ENCODE results near the gene CCL20. TPM values are rescaled to one million over a fixed set of nuclear protein-coding genes. Genes with fewer than 3 reads are reported as not detected.
A peak's percentile ranks its signal among the peaks of the same experiment; 100 is the strongest.

CCL20 gene
- polyA plus RNA-seq, 1 of the 3 experiments (the other 2 are of a cell fraction), result 0.12 TPM

- TF ChIP-seq REST (IDR thresholded peaks at IDR 0.05; ENCODE audit: low read depth, low read length), result no peak
Observed at GRCh38 chr2:227781841-227782240, 31.8 kb upstream of the CCL20 start (continued).

DNA sequence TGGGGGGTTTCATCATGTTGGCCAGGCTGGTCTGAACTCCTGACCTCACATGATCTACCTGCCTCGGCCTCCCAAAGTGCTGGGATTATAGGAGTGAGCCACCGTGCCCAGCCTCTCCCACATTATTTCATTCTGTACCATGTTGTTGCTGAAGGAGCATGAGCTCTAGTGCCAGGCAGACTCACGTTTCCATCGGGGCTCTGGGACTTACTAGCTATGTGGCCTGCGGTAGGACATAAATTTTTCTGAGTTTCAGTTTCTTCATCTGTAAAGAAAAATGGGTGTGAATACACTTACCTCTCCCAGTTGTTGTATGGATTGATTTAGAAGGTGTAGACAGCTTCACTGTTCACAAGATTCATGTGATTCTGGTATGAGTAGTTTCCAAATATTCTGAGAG is 30.8 kb upstream of the CCL20 start:
- H3K4me3 ChIP-seq (ENCODE audit: low read depth in 2 of 2, low read length in 1 of 2), result no peak overlapping the region
- H3F3A ChIP-seq (replicated peaks; ENCODE audit: insufficient read depth), result no peaks in the 10 kb centered on the region
- no peaks in the 10 kb centered on the region for H3K27me3 ChIP-seq (ENCODE audit: insufficient read depth)
- H3K27ac ChIP-seq (ENCODE audit: low read depth in 2 of 2, low read length in 1 of 2), result no peak overlapping the region
- H2AFZ ChIP-seq (ENCODE audit: low read depth), result no peak overlapping the region
- H3K9me2 ChIP-seq, result no peaks in the 10 kb centered on the region
- ChIA-PET POLR2A (no interaction called here), CTCF (interaction anchor here (1.0 kb wide), 1 partner anchor 17 kb away, joined by 3 read pairs; no protein-coding TSS in a partner anchor)
- H3K9ac ChIP-seq, result no peak overlapping the region
- no peaks in the 10 kb centered on the region for H3K9me3 ChIP-seq
- H3K79me2 ChIP-seq (ENCODE audit: insufficient read depth), result no peaks in the 10 kb centered on the region
- H3K4me1 ChIP-seq (ENCODE audit: control insufficient read depth in 1 of 2, insufficient read depth in 2 of 2, low read depth in 1 of 2, low read length in 1 of 2), result no peaks in the 10 kb centered on the region; a peak in 1 of 4 replicates
- whole genome bisulfite sequencing (ENCODE audit: low lambda C conversion rate), result 37% methylated on average over 5 of the region's 5 CpGs
- no peak for DNase-seq
- H4K20me1 ChIP-seq (ENCODE audit: insufficient read depth), result no peaks in the 10 kb centered on the region
- H3K4me2 ChIP-seq, result no peak overlapping the region
- no peaks in the 10 kb centered on the region for H3K36me3 ChIP-seq (replicated peaks in 1 of 2; ENCODE audit: control insufficient read depth in 1 of 2, insufficient read depth in 2 of 2, low read length in 1 of 2)
- TF ChIP-seq FOXJ3 (CRISPR knock-in tag; IDR thresholded peaks at IDR 0.05) (no peak), USF1 (IDR thresholded peaks at IDR 0.05; ENCODE audit: borderline replicate concordance, low read depth) (no peak)
- TF ChIP-seq, protein P1, sequence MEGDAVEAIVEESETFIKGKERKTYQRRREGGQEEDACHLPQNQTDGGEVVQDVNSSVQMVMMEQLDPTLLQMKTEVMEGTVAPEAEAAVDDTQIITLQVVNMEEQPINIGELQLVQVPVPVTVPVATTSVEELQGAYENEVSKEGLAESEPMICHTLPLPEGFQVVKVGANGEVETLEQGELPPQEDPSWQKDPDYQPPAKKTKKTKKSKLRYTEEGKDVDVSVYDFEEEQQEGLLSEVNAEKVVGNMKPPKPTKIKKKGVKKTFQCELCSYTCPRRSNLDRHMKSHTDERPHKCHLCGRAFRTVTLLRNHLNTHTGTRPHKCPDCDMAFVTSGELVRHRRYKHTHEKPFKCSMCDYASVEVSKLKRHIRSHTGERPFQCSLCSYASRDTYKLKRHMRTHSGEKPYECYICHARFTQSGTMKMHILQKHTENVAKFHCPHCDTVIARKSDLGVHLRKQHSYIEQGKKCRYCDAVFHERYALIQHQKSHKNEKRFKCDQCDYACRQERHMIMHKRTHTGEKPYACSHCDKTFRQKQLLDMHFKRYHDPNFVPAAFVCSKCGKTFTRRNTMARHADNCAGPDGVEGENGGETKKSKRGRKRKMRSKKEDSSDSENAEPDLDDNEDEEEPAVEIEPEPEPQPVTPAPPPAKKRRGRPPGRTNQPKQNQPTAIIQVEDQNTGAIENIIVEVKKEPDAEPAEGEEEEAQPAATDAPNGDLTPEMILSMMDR (IDR thresholded peaks at IDR 0.05), result no peak

- Histone ChIP-seq H3K27ac (ENCODE audit: low read depth in 2 of 2, low read length in 1 of 2) (no peak overlapping the region), H3K36me3 (replicated peaks in 1 of 2; ENCODE audit: control insufficient read depth in 1 of 2, insufficient read depth in 2 of 2, low read length in 1 of 2) (no peaks in the 10 kb centered on the region), H3K4me3 (ENCODE audit: low read depth in 2 of 2, low read length in 1 of 2) (no peak overlapping the region), H3K4me2 (no peak overlapping the region), H3K9me3 (no peaks in the 10 kb centered on the region), H3K9me2 (no peaks in the 10 kb centered on the region), H3K9ac (no peak overlapping the region), H3F3A (replicated peaks; ENCODE audit: insufficient read depth) (no peaks in the 10 kb centered on the region), H4K20me1 (ENCODE audit: insufficient read depth) (no peaks in the 10 kb centered on the region), H2AFZ (ENCODE audit: low read depth) (0 out of 2 replicates have a peak overlapping the region, but pooled peaks have one; percentile 46), H3K27me3 (ENCODE audit: insufficient read depth) (no peaks in the 10 kb centered on the region), H3K79me2 (ENCODE audit: insufficient read depth) (no peaks in the 10 kb centered on the region), H3K4me1 (ENCODE audit: control insufficient read depth in 1 of 2, insufficient read depth in 2 of 2, low read depth in 1 of 2, low read length in 1 of 2) (no peaks in the 10 kb centered on the region; a peak in 1 of 4 replicates)
- ChIA-PET CTCF (interaction anchor here (0.9 to 1.0 kb wide), 3 partner anchors 17 to 377 kb away, joined by 3 to 4 read pairs (median 3); no protein-coding TSS in a partner anchor), POLR2A (no interaction called here)
- no peak for DNase-seq
- 59% methylated on average over 12 of the region's 12 CpGs for WGBS (ENCODE audit: low lambda C conversion rate)
- TF ChIP-seq GABPA (IDR thresholded peaks at IDR 0.05; ENCODE audit: low read depth) (no peak), EP300 (IDR thresholded peaks at IDR 0.05; ENCODE audit: borderline replicate concordance in 1 of 2, low read depth in 1 of 2, low read length in 1 of 2) (no peak), NFIC (IDR thresholded peaks at IDR 0.05; ENCODE audit: borderline replicate concordance) (no peak), REST (IDR thresholded peaks at IDR 0.05; ENCODE audit: low read depth, low read length) (no peak), RFX5 (IDR thresholded peaks at IDR 0.05; ENCODE audit: low read length) (no peak), NRF1 (IDR thresholded peaks at IDR 0.05; ENCODE audit: low read depth, low read length) (no peak), GATA2 (CRISPR knock-in tag; IDR thresholded peaks at IDR 0.05) (no peak), FOSL2 (IDR thresholded peaks at IDR 0.05; ENCODE audit: borderline replicate concordance, low read depth) (no peak), SIN3A (IDR thresholded peaks at IDR 0.05; ENCODE audit: borderline replicate concordance, low read depth, low read length) (no peak), ELF1 (IDR thresholded peaks at IDR 0.05) (no peak)
- TF ChIP-seq, protein P2, sequence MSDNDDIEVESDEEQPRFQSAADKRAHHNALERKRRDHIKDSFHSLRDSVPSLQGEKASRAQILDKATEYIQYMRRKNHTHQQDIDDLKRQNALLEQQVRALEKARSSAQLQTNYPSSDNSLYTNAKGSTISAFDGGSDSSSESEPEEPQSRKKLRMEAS (IDR thresholded peaks at IDR 0.05; ENCODE audit: low read depth), result no peak
Observed at GRCh38 chr2:227783404-227784138, 30.1 kb upstream of the CCL20 start.

All from SK-N-SH (cell line).